Body of pancreas (tissue), 4 donors: ENCODE data around the gene KLK10.

Experiments used
- POLR2A ChIP-seq, 3 donors: fragments of 450-650 bp; IDR thresholded peaks; one replicate each; pipeline ENCODE4 v1.6.1; 2016; ENCODE audit warnings: antibody characterized with exemption in 3 of 3, mild to moderate bottlenecking in 2 of 3
- TF ChIP-seq, protein P1 (sequence below), 7 experiments: fragments of 450-650 bp in 4 of 7; fragments of 200-600 bp in 3 of 7; sonication (generic) in 3 of 7; IDR thresholded peaks; one replicate each; pipeline ENCODE4 v1.5.1; 2016 to 2019; ENCODE audit warnings: antibody characterized with exemption in 7 of 7

GRCh38 chr19:51003316-51003715 lies 16.2 kb downstream of the KLK10 start:
- TF ChIP-seq, protein P1, sequence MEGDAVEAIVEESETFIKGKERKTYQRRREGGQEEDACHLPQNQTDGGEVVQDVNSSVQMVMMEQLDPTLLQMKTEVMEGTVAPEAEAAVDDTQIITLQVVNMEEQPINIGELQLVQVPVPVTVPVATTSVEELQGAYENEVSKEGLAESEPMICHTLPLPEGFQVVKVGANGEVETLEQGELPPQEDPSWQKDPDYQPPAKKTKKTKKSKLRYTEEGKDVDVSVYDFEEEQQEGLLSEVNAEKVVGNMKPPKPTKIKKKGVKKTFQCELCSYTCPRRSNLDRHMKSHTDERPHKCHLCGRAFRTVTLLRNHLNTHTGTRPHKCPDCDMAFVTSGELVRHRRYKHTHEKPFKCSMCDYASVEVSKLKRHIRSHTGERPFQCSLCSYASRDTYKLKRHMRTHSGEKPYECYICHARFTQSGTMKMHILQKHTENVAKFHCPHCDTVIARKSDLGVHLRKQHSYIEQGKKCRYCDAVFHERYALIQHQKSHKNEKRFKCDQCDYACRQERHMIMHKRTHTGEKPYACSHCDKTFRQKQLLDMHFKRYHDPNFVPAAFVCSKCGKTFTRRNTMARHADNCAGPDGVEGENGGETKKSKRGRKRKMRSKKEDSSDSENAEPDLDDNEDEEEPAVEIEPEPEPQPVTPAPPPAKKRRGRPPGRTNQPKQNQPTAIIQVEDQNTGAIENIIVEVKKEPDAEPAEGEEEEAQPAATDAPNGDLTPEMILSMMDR (IDR thresholded peaks at IDR 0.05) = no peak
- TF ChIP-seq POLR2A (IDR thresholded peaks at IDR 0.05) = no peak
